Stimulated activated CD8-positive, alpha-beta memory T cell treated with anti-CD3 and anti-CD28 coated beads, Interleukin-12 subunit alpha, Interleukin-12 subunit beta, amount 100 ng/mL, for 24 hours (primary cell): ENCODE measurements around the gene TET1.
"Not testable (repeated sequence)": the region's sequence is repeated elsewhere in the genome, so short reads cannot be mapped to it uniquely, and the experiment has no call there.

Source experiments
- DNase-seq: peaks from one replicate; pipeline ENCODE4 v3.0.0-alpha.2; 2020; ENCODE audit errors: extremely low read depth

The TET1 gene

DNA sequence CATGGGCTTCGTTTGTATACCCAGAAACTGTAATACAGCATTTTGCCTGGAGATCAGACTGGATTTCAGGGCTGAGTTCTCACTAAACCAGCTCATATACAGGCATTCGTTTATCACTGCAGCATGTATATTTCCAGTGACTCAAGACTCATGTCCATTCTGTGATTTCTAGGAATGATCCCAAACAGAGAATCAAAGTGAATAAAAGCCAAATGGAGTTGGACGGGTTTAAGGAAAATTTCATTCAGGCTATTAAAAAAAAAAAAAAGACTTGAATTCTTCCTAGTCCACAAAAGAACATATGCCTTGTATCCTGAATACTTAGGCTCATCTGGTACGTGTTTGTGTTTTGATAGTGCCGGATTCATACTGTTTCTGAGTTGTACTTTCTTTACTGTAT, 46.8 kb downstream of the TET1 start:
- DNase-seq: no peak

DNA sequence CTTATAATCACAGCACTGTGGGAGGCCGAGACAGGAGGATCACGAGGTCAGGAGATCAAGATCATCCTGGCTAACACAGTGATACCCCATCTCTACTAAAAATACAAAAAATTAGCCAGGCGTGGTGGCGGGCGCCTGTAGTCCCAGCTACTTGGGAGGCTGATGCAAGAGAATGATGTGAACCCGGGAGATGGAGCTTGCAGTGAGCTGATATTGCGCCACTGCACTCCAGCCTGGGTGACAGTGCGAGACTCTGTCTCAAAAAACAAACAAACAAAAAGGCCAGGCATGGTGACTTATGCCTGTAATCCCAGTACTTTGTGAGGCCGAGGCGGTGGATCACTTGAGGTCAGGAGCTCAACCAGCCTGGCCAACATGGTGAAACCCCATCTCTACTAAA, 49.9 kb downstream of the TET1 start:
- DNase-seq: not testable (repeated sequence)

DNA sequence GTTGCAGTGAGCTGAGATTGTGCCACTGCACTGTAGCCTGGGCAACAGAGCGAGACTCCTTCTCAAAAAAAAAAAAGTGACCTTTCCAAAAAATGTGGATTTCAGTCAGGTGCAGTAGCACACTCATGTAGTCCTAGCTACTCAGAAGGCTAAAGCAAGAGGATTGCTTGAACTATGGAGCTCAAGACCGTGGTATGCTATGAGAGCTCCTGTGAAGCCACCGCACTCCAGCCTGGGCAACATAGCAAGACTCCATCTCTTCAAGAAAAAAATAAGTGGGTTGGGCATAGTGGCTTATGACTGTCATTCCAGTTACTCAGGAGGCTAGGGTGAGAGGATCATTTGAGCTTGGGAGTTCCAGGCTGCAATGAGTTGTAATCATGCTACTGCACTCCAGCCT, 51.1 kb downstream of the TET1 start:
- no peak for DNase-seq

DNA sequence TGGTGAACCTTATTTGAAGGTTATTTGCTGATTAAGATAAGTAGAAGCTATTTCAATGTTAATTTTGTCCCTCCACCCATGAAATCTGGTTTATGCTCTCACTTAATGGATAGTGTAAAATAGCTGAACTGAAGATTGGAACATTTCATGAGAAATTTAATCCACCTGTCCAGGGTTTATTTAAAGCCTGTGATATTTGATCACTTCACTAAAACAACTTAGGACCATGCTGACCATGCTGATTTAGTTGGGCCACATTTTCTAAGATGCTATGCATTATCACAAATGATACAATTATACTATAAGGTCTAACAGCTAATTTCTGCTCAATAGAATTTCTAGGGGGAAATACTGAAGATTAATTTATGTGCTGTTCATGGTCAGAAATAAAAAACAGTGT, 53.8 kb downstream of the TET1 start:
- not testable (repeated sequence) for DNase-seq

DNA sequence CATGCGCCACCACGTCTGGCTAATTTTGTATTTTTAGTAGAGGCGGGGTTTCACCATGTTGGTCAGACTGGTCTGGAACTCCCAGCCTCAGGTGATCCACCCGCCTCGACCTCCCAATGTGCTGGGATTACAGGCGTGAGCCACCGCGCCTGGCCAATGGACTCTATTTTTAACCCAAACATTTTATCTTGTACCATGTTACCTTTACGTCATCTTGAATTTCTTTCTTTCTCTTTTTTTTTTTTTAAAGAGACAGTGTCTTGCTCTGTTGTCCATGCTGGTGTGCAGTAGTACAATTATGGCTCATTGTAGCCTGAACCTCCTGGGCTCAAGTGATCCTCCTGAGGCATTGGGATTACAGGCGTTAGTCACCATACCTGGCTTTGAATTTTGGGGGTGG, 57.6 kb downstream of the TET1 start:
- not testable (repeated sequence) for DNase-seq

DNA sequence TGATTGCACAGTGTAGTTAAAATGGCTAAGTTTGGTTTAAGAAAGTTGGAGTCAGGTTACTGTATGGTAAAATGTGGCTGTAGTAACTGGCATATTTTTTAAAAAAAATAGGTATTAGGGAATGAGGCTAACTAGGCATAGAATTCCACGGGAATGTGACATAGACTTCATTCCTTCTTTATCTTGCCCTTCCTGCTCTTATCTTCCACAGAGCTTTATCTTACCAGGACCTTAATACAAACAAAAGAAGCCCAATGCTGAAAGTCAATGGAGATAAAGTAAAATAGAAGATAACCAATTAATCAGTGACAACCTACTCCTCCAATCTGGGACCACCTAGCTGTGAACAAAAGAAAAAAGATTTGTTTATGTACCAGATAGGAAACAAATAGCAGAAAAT, 58.1 kb downstream of the TET1 start:
- no peak for DNase-seq

DNA sequence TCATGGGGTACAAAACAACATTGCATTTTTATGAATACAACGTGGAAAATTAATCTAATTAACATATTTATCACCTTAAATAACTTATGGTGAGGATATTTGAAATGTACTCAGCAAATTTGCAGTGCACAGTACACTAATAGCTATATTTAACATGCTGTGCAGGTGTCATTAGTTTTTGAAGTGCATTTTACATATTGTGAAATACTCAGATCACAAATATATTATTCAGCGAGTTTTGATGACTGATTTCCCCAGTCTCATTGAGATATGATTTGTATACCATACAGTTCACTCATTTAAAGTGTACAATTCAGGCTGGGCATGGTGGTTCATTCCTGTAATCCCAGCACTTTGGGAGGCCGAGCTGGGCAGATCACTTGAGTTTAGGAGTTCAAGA, 59.5 kb downstream of the TET1 start:
- no peak for DNase-seq

DNA sequence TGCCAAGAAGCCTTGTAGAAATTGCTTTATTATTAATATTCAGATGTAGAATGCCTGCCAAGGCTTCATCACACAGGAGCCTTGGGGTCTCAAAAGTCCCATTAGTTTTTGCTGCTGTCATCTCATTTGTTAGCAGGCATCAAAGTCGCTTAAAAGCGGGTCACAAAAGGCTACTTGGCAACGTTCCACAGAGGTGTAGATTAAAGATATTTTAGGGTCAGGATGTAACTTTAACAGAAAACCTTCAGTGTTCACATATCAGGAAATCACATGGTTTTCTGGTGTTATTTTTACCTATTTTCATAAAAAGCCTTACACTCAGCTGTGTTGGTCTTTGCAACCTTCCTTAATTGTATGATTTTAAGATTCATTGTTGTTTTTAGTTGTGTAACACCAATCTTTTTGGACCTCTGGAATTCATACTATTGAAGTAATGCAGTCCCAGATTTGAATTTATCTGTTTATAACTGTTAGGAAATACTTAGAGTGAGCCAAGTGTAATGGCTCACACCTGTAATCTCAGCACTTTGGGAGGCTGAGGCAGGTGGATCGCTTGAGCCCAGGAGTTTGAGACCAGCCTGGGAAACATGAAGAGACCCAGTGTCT, 65.3 kb downstream of the TET1 start:
- no peak for DNase-seq

DNA sequence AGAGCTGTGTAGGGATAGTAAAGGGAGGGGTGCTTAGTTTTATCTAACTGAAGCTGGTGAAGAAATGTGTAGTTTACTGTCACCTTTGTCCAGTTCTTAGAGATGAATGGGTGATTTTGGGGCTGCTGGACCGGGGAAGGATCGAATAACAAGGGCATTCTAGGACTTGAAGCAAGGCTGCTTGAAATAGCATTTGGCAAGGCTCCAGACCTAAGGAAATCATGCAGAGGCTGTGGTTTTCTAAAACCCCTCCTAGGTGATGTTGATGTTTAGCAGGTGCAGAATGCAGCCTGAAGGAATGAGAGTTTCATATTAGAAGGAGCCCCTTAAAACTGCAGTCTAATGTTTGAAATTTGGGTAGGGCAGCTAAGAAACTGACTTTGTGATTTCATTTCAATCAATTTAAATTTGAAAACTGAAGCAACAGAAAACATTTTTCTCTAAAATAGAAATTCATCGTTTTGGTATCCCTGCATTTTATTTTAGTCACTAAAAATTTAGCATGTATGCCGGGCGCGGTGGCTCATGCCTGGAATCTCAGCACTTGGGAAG, 68.5 kb downstream of the TET1 start:
- DNase-seq: no peak

DNA sequence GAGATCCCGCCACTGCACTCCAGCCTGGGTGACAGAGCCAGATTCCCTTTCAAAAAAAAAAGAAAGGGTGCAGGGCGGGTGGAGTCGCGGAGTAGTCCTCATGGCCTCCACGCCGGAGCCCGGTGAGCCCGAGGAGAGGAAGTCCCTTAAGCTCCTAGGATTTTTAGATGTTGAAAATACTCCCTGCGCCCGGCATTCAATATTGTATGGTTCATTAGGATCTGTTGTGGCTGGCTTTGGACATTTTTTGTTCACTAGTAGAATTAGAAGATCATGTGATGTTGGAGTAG, 72.1 kb downstream of the TET1 start:
- DNase-seq: not testable (repeated sequence)

DNA sequence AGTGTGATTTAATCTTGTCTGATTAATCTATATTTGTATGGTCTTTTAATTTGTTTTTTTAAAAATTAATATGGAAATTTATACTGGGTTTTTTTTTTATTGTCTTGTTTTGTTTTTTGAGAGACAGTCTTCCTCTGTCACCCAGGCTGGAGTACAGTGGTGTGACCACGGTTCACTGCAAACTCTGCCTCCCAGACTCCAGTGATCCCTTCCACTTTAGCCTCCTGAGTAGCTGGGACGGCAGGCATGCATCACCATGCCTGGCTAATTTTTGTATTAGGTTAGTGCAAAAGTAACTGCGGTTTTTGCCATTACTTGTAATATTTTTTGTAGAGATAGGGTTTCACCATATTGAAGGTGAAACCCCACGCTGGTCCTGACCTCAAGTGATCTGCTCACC, 73.1 kb downstream of the TET1 start:
- DNase-seq: no peak

DNA sequence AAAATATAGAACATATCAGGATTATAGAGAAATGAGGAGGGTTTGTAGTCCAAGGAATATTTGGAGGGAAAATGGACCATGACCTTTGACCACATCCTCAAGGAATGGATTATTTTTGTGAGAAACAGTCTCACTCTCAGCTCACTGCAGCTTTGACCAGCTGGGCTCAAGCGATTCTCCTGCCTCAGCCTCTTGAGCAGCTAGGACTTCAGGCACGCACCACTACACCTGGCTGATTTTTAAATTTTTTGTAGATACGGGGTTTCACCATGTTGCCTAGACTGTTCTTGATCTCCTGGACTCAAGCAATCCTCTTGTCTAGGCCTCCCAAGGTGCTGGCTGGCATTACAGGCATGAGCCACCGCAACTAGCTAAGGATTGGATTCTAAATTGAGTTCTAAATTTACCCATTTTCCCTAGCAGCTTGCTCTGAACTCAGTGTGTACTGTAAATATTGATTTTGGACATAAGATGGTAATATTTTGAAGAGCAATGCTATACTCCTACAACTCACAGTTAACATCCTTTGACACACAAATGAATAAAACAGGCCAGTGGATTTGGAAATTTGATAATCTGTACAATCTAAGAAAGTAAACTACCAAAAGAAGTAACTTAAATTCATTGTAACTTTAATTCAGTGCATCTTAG, 73.8 kb downstream of the TET1 start:
- no peak for DNase-seq

DNA sequence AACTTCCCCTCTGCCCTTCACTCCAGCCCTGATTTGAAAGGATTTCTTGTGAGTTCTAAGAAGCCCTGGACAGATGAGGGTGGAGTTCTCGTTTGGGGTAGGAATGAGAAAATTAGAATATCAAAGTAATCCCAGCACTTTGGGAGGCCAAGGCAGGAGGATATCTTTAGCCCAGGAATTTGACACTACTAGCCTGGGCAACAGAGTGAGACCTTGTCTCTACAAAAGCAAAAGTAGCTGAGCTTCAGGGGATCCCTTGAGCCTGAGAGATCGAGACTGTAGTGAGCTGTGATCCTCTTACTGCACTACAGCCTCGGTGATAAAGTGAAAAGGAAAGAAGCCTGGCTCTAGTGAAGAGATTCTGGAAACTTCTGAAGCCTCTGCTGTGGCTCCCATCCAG, 76.2 kb downstream of the TET1 start:
- DNase-seq: no peak

DNA sequence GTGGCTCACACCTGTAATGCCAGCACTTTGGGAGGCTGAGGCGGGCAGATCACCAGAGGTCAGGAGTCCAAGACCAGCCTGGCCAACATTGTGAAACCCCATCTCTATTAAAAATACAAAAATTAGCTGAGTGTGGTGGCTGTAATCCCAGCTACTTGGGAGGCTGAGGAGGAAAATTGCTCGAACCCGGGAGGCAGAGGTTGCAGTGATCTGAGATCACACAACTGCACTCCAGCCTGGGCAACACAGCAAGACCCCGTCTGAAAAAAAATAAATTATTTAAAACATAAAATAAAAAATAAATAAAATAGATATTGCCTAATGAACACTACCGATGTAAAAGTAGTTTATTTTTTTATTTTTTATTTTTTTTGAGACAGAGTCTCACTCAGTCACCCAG, 83.4 kb downstream of the TET1 start:
- not testable (repeated sequence) for DNase-seq

DNA sequence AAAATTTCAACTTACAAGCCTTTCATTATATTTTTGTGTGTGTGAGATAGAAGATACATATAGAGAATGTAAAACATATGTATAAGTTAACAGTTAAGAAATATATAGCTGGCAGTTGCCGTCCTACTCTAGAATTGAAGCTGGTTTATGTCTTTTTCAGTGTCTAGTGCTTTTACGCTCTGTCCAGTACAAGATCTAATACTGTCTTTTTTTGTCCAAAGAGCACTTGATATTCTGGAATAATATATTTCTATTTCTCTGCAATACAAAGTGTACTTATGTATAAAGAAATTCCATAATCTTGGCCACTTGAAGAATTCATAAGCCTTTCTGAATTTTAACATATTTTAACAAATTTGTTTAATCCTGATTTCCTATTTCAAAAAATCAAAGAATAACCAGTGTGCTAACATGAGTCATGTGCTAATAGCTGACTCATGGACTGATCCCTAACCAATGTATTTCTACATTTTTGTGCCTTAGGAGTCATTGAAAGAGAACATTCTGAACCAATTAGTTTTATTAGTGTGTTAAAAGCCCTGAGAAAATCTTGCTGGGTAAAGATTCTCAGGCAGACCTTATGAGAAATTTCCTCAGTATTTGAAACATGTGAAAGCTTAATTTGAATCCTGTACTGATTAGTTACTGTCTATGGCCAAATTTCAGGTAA, 87.7 kb downstream of the TET1 start:
- no peak for DNase-seq

DNA sequence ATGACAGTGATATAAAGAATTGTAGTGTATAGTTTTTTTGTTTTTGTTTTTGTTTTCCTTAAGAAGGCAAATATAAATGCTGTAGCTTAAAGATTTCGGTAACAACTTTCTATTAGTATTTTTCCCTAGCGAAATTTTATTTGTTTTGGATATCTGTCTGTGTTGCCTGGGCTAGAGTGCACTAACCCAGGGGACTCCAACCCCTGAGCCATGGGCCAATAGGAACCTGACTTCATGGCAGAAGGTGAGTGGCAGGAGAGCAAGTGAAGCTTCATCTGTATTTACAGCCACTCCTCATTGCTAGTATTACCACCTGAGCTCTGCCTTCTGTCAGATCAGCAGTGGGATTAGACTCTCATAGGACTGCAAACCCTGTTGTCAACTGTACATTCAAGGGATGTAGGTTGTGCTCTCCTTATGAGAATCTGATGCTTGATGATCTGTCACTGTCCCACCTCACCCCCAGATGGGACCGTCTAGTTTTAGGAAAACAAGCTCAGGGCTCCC, 95.5 kb downstream of the TET1 start:
- no peak for DNase-seq

DNA sequence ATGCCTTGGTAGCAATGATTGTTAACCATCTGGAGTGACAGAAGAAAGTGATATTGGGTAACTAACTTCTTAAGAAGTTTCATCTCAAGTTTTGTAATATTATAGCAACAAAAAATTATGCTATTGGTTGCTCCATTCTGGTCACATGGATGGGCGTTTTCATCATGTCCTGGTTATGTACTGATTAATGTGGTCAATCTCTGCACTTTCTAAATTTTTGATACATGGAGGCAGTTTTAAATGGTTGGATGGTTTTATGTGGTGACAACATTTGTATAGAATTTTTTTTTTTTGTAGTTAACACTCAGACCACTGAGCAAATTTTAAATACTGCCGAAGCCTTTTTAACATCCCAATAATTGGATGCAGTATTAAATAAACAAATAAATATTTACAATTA, 105.7 kb downstream of the TET1 start:
- no peak for DNase-seq

DNA sequence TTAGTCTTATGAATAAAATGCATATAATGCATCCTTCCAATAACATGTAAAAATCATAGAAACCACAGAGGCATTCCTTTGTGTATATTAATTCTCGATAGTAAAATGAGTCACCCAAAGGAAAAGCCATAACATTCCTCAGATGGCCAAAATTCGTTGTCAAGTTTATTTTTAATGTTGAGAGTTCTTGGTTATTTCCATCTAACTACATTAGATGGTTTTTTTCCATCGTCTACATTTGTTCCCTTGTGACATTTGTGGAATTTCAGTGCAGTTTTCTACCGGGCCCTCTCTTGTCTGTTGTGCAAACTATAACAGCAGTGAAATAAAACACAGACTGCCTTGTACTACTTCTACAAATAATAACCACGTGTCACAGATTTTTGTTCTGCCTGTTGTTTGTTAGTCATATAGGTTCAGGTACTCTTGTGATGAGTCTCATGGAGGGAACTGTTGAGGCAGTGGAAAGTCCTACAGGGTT, 106.2 kb downstream of the TET1 start:
- DNase-seq: no peak

DNA sequence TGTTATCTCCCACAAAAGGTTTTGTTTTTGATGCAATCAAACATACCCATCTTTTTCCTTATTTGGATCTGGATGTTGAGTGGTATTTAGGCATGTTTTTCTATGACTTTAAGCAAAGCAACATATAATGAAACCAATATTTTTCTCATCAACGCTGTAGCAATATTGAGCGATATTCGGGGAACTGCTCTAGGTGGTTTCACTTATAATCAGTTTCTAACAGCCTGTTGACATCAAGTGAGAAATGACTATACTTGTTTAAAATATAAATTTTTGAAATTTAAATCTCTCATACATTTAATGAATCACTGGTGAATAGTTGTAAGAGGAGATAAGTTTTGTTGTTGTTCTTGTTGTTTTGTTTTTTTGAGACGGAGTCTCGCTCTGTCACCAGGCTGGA, 108.1 kb downstream of the TET1 start:
- DNase-seq: no peak

DNA sequence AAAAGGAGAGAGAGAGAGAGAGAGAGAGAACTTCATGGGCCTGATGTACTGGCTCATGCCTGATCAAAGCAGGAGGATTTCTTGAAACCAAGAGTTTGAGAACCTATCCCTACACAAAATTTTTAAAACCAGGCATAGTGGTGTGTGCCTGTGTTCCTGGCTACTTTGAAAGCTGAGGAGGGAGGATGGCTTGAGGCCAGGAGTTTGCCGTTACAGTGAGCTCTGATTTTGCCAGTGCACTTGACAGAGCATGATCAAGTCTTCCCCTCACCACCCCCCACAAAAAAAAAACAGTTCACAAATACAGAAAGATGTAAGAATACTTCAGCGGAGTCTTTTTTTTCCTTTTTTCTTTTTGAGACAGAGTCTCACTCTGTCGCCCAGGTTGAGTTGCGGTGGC, 108.8 kb downstream of the TET1 start:
- DNase-seq: no peak

DNA sequence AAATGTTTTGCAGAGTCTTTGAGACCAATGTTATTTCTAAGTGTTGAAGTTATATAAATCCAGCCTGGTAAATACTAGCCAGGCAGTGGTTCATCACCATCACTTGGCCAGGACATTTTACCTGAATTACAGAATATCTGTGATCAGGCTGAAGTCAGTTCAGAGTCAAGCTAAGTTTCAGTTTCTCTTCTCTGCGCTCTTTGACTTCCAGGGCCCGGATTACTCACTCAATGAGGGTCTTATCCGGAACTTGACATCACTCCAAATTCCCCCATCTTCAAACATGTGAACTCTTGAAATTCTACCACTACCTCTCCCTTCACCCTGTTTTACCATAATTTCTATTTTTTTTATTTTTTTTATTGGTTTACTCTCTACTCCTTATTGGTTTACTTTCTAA, 124.3 kb downstream of the TET1 start:
- DNase-seq: no peak

DNA sequence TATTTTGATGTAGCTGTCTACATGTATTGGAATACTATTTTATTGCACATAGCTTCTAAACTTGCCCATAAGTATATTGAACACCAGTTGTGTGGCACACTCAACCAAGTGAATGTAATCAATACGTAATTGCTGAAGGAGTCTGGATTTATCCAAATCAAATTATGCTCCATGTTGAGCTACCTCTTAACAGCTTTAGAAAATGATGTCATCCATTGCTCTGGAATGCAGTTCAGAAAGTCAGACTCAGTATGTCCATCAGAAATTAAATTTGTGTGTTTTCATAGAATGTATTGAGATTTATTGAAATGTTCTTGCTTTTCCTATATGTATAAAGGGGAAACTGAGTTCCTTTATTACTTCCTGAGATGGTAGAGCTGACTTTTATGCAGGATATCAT, 135.9 kb downstream of the TET1 start:
- DNase-seq: no peak

DNA sequence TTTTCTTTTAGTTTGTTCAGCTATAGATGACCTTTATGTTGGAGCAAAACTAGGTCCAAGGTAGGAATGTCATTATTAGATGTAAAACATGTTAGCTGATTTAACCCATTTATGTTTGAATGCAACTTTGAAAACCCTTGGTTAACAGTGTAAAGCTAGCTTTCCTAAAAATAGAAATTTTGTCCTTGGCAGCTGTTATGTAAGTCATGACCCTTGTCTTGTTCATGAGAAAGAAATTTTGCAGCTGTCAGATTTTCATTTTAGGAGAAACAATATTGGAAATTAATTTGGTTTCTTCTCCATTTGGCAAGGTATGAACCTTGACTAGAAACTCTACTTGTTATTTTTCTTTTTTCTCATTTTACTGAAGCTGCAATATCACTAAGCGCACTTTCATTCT, 137.0 kb downstream of the TET1 start:
- DNase-seq: no peak
